Right lobe of liver (tissue), 6 donors: ENCODE data around the gene ZBTB47. TPM values are rescaled to one million over a fixed set of nuclear protein-coding genes. Genes with fewer than 3 reads are reported as not detected.

Source experiments
- ATAC-seq, 4 donors: fragments of 200-7000 bp; cut with Tn5 transposase; one replicate each; pipeline ENCODE4 v1.9.1; 2020; ENCODE audit warnings: mild to moderate bottlenecking in 4 of 4, moderate library complexity in 4 of 4
- DNase-seq, 3 donors: peaks; one replicate each; pipeline ENCODE4 v3.0.0-alpha.2; 2020
- H3K27ac ChIP-seq, 3 donors: fragments of 200-600 bp; one replicate each; pipeline ENCODE4 v1.8.0; 2022
- H3K27me3 ChIP-seq, 2 donors: fragments of 200-600 bp; one replicate each; pipeline ENCODE4 v1.8.0; 2022
- H3K36me3 ChIP-seq, 4 donors: fragments of 200-600 bp; sonication (generic) in 1 of 4; one replicate each; pipeline versions ENCODE4 v1.5.1 to v1.8.0; 2017 to 2022; ENCODE audit warnings: control low read depth in 1 of 4
- H3K4me1 ChIP-seq, 4 donors: fragments of 200-600 bp; sonication (generic) in 1 of 4; one replicate each; pipeline versions ENCODE4 v1.5.1 to v1.8.0; 2017 to 2022; ENCODE audit warnings: control low read depth in 1 of 4
- H3K4me3 ChIP-seq, 3 donors: fragments of 200-600 bp; one replicate each; pipeline ENCODE4 v1.8.0; 2022
- H3K9me3 ChIP-seq, 4 donors: fragments of 200-600 bp; sonication (generic) in 1 of 4; one replicate each; pipeline versions ENCODE4 v1.5.1 to v1.8.0; 2017 to 2022; ENCODE audit warnings: control low read depth in 1 of 4
- POLR2A ChIP-seq: fragments of 450-650 bp; IDR thresholded peaks from one replicate; pipeline ENCODE4 v1.6.1; 2017; ENCODE audit warnings: antibody characterized with exemption, mild to moderate bottlenecking
- WGBS: methylation state at CpG from one replicate; pipeline ENCODE4 v1.1.6; 2018; ENCODE audit warnings: low coverage, low lambda C conversion rate; ENCODE audit not compliant: insufficient coverage; ENCODE audit errors: missing lambda C conversion rate; 5-methylcytosine and 5-hydroxymethylcytosine counted together
- intact Hi-C, 2 donors: fragments of 100-400 bp; cut with DNase I; formaldehyde crosslinking; loops; one replicate each; pipeline versions ENCODE4 v1.11.2 to v1.14.1; 2022
- total RNA-seq, 6 experiments: library from RNA; depleted of rRNA in 2 of 6; stranded (reverse); fragments of >200 nt in 2 of 6; fragmentation: NEBNext Ultra II Directional in 3 of 6; extraction: Animal tissue kit (Norgen Biotek cat#: 25700) in 3 of 6; gene quantifications; one replicate each; pipeline versions ENCODE4 v1.1.0 to v1.2.4, GENCODE V29; 2016 to 2023
- TF ChIP-seq, protein P1 (sequence below), 4 donors: fragments of 200-600 bp in 3 of 4; fragments of 450-650 bp in 1 of 4; IDR thresholded peaks; one replicate each; pipeline versions ENCODE4 v1.5.1 to v1.8.0; 2016 to 2022; ENCODE audit warnings: antibody characterized with exemption in 4 of 4, mild to moderate bottlenecking in 2 of 4
- donor health status: DM: no; HTN: yes; CAD: no.
- donor health status: DM: no; HTN: no; CAD: no.
- donor health status: DM: no; HTN: no; CAD: no.
- donor health status: DM: no; HTN: yes; CAD: no.
- donor health status: DM: no; HTN: yes; CAD: no.

ZBTB47 gene
- total RNA-seq, 6 experiments from 2014 or later: 2.2 to 8.9 (median 4.9) TPM

DNA sequence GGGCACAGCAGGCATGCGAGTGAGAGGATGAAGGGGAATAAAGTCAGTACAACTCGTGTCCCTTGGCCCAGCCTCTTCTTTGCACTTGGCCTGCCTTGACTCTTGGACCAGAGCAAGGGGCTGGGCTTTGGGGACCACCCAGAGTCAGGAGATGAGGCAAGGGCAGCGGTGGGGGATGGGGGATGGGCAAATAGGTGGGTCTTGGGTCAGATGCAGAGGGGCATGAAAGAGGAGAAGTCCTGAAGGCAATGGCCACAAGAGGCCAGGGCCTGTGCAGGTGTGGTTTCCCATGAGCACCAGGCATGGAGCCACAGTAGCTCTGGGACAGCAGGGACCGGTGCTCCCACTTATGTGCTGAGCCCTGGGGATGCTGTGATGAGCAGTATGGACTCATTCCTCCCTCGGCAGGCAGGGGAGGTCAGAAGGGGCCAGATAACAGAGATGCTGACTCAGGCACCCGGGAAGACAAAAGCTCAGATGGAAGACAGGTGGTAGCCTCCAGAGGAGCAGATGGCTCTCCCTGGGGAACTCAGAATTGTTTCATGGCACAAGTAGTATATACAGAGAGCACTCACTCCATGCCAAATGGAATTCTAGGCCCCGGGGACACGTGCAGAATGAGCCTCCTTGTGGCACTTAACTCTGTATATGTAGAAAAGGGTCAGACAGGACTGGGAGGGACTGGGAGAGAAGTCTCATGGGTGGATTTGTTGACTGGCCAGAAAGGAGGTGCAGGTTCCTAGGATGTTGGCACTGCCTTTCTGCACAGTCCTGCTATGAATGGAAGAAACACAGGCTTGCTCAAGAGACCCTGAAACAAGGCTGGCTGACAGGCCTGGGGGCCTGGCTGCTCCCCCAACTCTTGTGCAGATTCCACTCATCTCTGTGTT is 14.3 kb downstream of the ZBTB47 start:
- intact Hi-C loops: no loop called here
- no peaks in the 10 kb centered on the region for H3K27me3 ChIP-seq
- DNase-seq (no peak), ATAC-seq (no peak)
- no peaks in the 10 kb centered on the region for H3K4me1 ChIP-seq
- H3K4me3 ChIP-seq: no peak overlapping the region
- no peaks in the 10 kb centered on the region for H3K9me3 ChIP-seq
- WGBS: 63% methylated on average over 3 of the region's 8 CpGs
- H3K27ac ChIP-seq: no peak overlapping the region
- no peak for TF ChIP-seq POLR2A
- TF ChIP-seq, protein P1, sequence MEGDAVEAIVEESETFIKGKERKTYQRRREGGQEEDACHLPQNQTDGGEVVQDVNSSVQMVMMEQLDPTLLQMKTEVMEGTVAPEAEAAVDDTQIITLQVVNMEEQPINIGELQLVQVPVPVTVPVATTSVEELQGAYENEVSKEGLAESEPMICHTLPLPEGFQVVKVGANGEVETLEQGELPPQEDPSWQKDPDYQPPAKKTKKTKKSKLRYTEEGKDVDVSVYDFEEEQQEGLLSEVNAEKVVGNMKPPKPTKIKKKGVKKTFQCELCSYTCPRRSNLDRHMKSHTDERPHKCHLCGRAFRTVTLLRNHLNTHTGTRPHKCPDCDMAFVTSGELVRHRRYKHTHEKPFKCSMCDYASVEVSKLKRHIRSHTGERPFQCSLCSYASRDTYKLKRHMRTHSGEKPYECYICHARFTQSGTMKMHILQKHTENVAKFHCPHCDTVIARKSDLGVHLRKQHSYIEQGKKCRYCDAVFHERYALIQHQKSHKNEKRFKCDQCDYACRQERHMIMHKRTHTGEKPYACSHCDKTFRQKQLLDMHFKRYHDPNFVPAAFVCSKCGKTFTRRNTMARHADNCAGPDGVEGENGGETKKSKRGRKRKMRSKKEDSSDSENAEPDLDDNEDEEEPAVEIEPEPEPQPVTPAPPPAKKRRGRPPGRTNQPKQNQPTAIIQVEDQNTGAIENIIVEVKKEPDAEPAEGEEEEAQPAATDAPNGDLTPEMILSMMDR (IDR thresholded peaks at IDR 0.05): no peak
- H3K36me3 ChIP-seq: no peaks in the 10 kb centered on the region

DNA sequence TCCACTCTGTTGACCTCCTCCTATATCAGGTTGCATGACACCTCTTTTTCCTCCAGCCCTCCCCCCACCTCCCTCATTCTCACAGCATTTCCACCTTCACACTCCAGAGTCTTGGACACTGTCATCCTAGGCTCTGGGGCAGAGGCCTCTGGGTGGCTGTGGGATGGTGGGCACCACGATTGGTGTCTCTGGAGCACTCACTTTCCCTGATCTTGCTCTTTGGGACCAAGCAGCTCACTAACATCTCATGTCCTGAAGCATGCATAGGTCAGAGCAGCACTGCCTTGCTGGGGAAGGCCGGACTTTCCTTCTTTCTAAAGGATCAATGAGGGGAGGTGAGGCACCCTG is 14.9 kb downstream of the ZBTB47 start:
- ATAC-seq (no peak), DNase-seq (no peak)
- Histone ChIP-seq H3K4me3 (no peak overlapping the region), H3K9me3 (no peaks in the 10 kb centered on the region), H3K27me3 (no peaks in the 10 kb centered on the region), H3K27ac (no peak overlapping the region), H3K4me1 (no peaks in the 10 kb centered on the region), H3K36me3 (no peaks in the 10 kb centered on the region)
- intact Hi-C loops: no loop called here
- WGBS: 38% methylated on average over 1 of the region's 2 CpGs
- TF ChIP-seq POLR2A: no peak
- TF ChIP-seq, protein P1 (IDR thresholded peaks at IDR 0.05): no peak

DNA sequence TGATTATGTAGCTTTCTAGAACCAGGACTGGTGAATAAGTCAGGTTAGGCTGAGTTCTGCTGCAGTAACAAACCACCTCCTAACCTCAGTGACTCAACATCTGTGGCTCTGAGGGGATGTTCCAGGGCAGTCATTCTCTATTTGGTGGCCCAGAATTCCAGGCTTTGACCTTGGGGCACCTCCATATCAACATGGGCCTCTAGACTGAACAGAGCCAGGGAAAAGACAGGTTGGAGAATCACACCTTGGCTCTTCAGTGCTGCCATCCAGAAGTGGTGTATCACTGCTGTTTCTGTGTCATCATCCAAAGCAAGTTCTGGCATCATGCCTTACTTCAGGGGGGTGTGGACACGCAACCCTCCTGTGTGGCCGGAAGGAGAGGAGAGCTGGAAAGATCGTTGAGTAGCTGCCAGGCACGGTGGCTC is 15.3 kb downstream of the ZBTB47 start:
- Histone ChIP-seq H3K27me3 (no peaks in the 10 kb centered on the region), H3K36me3 (no peaks in the 10 kb centered on the region), H3K4me1 (no peaks in the 10 kb centered on the region), H3K4me3 (no peak overlapping the region), H3K9me3 (no peaks in the 10 kb centered on the region), H3K27ac (no peak overlapping the region)
- TF ChIP-seq POLR2A: no peak
- TF ChIP-seq, protein P1 (IDR thresholded peaks at IDR 0.05): no peak
- WGBS: no CpG with 5 or more reads among the region's 4 CpGs
- no peak for DNase-seq
- intact Hi-C loops: no loop called here
- no peak for ATAC-seq

DNA sequence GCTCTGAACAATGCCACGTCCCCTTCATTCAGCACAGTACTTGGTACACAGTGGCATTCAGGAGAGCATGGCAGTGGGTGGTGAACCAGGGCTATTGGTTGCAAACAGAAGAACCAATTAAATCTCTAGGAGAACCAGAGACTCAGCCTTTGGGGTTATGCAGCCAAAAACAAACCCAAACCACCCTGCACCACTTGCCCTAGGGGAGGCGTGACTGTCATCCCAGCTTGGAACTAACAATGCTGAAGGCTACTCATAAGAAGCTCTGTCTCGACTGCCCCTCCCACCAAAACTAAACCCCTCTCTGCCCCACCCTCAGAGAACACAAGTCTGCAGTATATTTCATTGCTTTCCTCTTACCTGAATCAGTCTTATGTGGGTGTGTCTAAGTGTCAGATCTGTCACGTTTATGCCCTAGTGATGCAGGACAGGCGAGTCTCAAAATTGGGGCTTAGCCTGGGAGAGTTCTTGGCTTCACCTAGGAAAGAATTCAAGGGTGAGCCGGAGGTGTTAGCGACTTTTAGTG is 16.6 kb downstream of the ZBTB47 start:
- H3K9me3 ChIP-seq: no peaks in the 10 kb centered on the region
- H3K4me1 ChIP-seq: no peaks in the 10 kb centered on the region
- no peak for ATAC-seq
- no peak for DNase-seq
- no peak overlapping the region for H3K4me3 ChIP-seq
- no peaks in the 10 kb centered on the region for H3K27me3 ChIP-seq
- no peaks in the 10 kb centered on the region for H3K36me3 ChIP-seq
- intact Hi-C loops: no loop called here
- 66% methylated on average over 6 of the region's 7 CpGs for WGBS
- H3K27ac ChIP-seq: no peak overlapping the region
- TF ChIP-seq, protein P1 (IDR thresholded peaks at IDR 0.05): no peak
- no peak for TF ChIP-seq POLR2A
